Measurements from ENCODE around the gene NUDT3. TPM values are rescaled to one million over a fixed set of nuclear protein-coding genes. Genes with fewer than 3 reads are reported as not detected.
A peak's percentile ranks its signal among the peaks of the same experiment; 100 is the strongest.

The NUDT3 gene
- total and polyA plus RNA-seq, 2 experiments from 2014 or later: 12.1 to 31.1 TPM

DNA sequence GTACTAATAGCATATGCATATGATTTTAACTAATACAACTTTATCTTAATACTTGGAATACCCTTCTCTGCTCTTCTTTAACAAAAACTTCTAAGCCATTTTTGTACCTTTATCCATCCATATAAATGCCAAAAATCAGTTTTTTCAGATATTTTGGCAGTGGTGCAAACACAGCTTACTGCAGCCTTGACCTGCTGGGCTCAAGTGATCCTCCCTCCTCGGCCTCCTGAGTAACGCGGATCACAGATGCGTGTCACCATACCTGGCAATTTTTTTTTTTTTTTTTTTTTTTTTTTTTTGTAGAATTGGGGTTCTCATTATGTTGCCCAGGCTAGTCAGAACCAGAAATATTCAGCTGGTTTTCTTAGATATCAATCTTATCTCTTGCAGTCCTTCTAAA, 89.5 kb downstream of the NUDT3 start:
- Mint-ChIP-seq H3K27me3 (ENCODE audit: insufficient read depth, low read depth, poor library complexity) (peaks cover 4% of the 10 kb centered on the region), H3K4me3 (no peak overlapping the region), H3K4me1 (peaks cover 4% of the 10 kb centered on the region), H3K36me3 (ENCODE audit: low read depth) (no peaks in the 10 kb centered on the region), H3K27ac (no peak overlapping the region), H3K9me3 (no peaks in the 10 kb centered on the region)
- H3K4me3 ChIP-seq: no peak overlapping the region
- no peaks in the 10 kb centered on the region for H3K27me3 ChIP-seq (ENCODE audit: insufficient read depth)
- TF ChIP-seq, protein P1, sequence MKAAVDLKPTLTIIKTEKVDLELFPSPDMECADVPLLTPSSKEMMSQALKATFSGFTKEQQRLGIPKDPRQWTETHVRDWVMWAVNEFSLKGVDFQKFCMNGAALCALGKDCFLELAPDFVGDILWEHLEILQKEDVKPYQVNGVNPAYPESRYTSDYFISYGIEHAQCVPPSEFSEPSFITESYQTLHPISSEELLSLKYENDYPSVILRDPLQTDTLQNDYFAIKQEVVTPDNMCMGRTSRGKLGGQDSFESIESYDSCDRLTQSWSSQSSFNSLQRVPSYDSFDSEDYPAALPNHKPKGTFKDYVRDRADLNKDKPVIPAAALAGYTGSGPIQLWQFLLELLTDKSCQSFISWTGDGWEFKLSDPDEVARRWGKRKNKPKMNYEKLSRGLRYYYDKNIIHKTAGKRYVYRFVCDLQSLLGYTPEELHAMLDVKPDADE (IDR thresholded peaks at IDR 0.05): no peak
- no peak for TF ChIP-seq POLR2AphosphoS5 (IDR thresholded peaks at IDR 0.05; ENCODE audit: low read depth)
- no peak for TF ChIP-seq ZNF114 (CRISPR knock-in tag; IDR thresholded peaks at IDR 0.05)
- no peak for TF ChIP-seq REST (IDR thresholded peaks at IDR 0.05; ENCODE audit: unreplicated experiment)
- H3K4me1 ChIP-seq (ENCODE audit: insufficient read depth): no peaks in the 10 kb centered on the region
- no peaks in the 10 kb centered on the region for H3K9me2 ChIP-seq (ENCODE audit: insufficient read depth)
- H3K27ac ChIP-seq (ENCODE audit: low read depth): no peak overlapping the region
- no peaks in the 10 kb centered on the region for H3K36me3 ChIP-seq (ENCODE audit: insufficient read depth)
- H4K20me1 ChIP-seq (replicated peaks; ENCODE audit: insufficient read depth): no peaks in the 10 kb centered on the region; the same call in 1 of the 2 replicates
- no peaks in the 10 kb centered on the region for H3F3A ChIP-seq (replicated peaks; ENCODE audit: low read depth)
- peaks cover 11% of the 10 kb centered on the region; the same call in 1 of the 2 replicates for H3K79me2 ChIP-seq (replicated peaks; ENCODE audit: insufficient read depth)
- DNase-seq (ENCODE audit: low spot score): no peak
- no peak overlapping the region for H3K4me2 ChIP-seq
- no peak for ATAC-seq
- H2AFZ ChIP-seq: no peak overlapping the region

DNA sequence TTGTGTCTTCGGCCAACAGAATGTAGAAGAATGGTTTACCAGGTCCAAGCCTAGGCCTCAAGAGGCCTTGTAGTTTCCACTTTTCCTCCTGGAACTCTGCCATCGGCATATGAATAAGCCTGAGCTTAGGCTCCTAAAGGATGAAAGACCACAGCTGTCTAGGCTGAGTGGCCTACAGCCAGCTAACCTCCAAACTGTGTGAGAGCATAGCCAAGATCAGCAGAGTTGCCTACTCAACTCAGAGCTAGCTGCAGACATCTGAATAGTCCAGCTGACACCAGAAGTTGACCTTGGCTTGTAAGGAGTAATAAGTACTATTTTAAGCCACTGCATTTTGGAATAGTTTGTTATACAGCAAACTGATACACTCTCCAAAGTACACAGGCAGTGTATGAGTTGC, 91.1 kb downstream of the NUDT3 start:
- H4K20me1 ChIP-seq (replicated peaks; ENCODE audit: insufficient read depth): no peaks in the 10 kb centered on the region; the same call in 1 of the 2 replicates
- DNase-seq (ENCODE audit: low spot score): no peak
- no peaks in the 10 kb centered on the region for H3K4me1 ChIP-seq (ENCODE audit: insufficient read depth)
- no peak overlapping the region for H3K27ac ChIP-seq (ENCODE audit: low read depth)
- ATAC-seq: peak; percentile 63
- Mint-ChIP-seq H3K27me3 (ENCODE audit: insufficient read depth, low read depth, poor library complexity) (peaks cover 4% of the 10 kb centered on the region), H3K4me1 (peaks cover 4% of the 10 kb centered on the region), H3K9me3 (no peaks in the 10 kb centered on the region), H3K4me3 (no peak overlapping the region), H3K36me3 (ENCODE audit: low read depth) (no peaks in the 10 kb centered on the region), H3K27ac (no peak overlapping the region)
- H3K36me3 ChIP-seq (ENCODE audit: insufficient read depth): no peaks in the 10 kb centered on the region
- no peaks in the 10 kb centered on the region for H3K27me3 ChIP-seq (ENCODE audit: insufficient read depth)
- H3K4me3 ChIP-seq: no peak overlapping the region
- H3F3A ChIP-seq (replicated peaks; ENCODE audit: low read depth): no peaks in the 10 kb centered on the region
- 0 out of 2 replicates have a peak overlapping the region, but pooled peaks have one; percentile 14 for H3K4me2 ChIP-seq
- H3K9me2 ChIP-seq (ENCODE audit: insufficient read depth): no peaks in the 10 kb centered on the region
- no peak overlapping the region for H2AFZ ChIP-seq
- 0 out of 2 replicates have a peak, but pooled peaks cover 9% of the 10 kb centered on the region for H3K79me2 ChIP-seq (replicated peaks; ENCODE audit: insufficient read depth)
- TF ChIP-seq ZNF114 (CRISPR knock-in tag; IDR thresholded peaks at IDR 0.05) (no peak), REST (IDR thresholded peaks at IDR 0.05; ENCODE audit: unreplicated experiment) (no peak), EZH2phosphoT487 (IDR thresholded peaks at IDR 0.05; ENCODE audit: unreplicated experiment) (no peak), STAT1 (IDR thresholded peaks at IDR 0.05; ENCODE audit: unreplicated experiment) (no peak)
- TF ChIP-seq, protein P2, sequence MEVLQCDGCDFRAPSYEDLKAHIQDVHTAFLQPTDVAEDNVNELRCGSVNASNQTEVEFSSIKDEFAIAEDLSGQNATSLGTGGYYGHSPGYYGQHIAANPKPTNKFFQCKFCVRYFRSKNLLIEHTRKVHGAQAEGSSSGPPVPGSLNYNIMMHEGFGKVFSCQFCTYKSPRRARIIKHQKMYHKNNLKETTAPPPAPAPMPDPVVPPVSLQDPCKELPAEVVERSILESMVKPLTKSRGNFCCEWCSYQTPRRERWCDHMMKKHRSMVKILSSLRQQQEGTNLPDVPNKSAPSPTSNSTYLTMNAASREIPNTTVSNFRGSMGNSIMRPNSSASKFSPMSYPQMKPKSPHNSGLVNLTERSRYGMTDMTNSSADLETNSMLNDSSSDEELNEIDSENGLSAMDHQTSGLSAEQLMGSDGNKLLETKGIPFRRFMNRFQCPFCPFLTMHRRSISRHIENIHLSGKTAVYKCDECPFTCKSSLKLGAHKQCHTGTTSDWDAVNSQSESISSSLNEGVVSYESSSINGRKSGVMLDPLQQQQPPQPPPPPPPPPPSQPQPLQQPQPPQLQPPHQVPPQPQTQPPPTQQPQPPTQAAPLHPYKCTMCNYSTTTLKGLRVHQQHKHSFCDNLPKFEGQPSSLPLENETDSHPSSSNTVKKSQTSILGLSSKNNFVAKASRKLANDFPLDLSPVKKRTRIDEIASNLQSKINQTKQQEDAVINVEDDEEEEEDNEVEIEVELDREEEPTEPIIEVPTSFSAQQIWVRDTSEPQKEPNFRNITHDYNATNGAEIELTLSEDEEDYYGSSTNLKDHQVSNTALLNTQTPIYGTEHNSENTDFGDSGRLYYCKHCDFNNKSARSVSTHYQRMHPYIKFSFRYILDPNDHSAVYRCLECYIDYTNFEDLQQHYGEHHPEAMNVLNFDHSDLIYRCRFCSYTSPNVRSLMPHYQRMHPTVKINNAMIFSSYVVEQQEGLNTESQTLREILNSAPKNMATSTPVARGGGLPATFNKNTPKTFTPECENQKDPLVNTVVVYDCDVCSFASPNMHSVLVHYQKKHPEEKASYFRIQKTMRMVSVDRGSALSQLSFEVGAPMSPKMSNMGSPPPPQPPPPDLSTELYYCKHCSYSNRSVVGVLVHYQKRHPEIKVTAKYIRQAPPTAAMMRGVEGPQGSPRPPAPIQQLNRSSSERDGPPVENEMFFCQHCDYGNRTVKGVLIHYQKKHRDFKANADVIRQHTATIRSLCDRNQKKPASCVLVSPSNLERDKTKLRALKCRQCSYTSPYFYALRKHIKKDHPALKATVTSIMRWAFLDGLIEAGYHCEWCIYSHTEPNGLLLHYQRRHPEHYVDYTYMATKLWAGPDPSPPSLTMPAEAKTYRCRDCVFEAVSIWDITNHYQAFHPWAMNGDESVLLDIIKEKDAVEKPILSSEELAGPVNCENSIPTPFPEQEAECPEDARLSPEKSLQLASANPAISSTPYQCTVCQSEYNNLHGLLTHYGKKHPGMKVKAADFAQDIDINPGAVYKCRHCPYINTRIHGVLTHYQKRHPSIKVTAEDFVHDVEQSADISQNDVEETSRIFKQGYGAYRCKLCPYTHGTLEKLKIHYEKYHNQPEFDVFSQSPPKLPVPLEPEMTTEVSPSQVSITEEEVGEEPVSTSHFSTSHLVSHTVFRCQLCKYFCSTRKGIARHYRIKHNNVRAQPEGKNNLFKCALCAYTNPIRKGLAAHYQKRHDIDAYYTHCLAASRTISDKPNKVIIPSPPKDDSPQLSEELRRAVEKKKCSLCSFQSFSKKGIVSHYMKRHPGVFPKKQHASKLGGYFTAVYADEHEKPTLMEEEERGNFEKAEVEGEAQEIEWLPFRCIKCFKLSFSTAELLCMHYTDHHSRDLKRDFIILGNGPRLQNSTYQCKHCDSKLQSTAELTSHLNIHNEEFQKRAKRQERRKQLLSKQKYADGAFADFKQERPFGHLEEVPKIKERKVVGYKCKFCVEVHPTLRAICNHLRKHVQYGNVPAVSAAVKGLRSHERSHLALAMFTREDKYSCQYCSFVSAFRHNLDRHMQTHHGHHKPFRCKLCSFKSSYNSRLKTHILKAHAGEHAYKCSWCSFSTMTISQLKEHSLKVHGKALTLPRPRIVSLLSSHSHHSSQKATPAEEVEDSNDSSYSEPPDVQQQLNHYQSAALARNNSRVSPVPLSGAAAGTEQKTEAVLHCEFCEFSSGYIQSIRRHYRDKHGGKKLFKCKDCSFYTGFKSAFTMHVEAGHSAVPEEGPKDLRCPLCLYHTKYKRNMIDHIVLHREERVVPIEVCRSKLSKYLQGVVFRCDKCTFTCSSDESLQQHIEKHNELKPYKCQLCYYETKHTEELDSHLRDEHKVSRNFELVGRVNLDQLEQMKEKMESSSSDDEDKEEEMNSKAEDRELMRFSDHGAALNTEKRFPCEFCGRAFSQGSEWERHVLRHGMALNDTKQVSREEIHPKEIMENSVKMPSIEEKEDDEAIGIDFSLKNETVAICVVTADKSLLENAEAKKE (CRISPR knock-in tag; IDR thresholded peaks at IDR 0.05): no peak
